ENCODE measurements around the gene ODAD2. TPM values are rescaled to one million over a fixed set of nuclear protein-coding genes. Genes with fewer than 3 reads are reported as not detected.

ODAD2 gene
- total RNA-seq, 1 donor from 2014 or later, result 6.6 TPM

DNA sequence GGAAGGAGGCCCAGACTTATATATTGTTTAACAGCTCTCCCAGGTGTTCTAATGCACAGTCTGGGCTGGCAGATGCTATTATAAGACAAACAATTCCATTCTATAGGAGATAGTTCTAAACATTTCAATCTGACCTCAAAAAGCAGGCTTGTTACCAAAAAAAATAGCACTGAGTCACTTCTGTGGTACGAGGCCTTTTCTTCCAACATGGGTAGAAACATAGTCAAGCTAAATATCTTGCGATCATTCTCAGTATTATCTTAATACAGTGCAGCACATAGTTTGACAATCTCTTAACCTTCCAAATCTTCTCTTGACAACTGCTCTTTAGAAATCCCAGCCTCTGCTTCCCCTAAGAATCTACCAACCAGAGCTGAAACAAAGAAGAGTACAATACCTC, 206.7 kb downstream of the ODAD2 start:
- Mint-ChIP-seq H3K9me3 (no peaks in the 10 kb centered on the region), H3K36me3 (ENCODE audit: low read depth) (no peaks in the 10 kb centered on the region), H3K27ac (ENCODE audit: unreplicated experiment) (no peak overlapping the region), H3K4me1 (no peaks in the 10 kb centered on the region), H3K4me3 (no peak overlapping the region), H3K27me3 (ENCODE audit: low read depth) (no peaks in the 10 kb centered on the region)
- TF ChIP-seq, protein P1, sequence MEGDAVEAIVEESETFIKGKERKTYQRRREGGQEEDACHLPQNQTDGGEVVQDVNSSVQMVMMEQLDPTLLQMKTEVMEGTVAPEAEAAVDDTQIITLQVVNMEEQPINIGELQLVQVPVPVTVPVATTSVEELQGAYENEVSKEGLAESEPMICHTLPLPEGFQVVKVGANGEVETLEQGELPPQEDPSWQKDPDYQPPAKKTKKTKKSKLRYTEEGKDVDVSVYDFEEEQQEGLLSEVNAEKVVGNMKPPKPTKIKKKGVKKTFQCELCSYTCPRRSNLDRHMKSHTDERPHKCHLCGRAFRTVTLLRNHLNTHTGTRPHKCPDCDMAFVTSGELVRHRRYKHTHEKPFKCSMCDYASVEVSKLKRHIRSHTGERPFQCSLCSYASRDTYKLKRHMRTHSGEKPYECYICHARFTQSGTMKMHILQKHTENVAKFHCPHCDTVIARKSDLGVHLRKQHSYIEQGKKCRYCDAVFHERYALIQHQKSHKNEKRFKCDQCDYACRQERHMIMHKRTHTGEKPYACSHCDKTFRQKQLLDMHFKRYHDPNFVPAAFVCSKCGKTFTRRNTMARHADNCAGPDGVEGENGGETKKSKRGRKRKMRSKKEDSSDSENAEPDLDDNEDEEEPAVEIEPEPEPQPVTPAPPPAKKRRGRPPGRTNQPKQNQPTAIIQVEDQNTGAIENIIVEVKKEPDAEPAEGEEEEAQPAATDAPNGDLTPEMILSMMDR (conservative IDR thresholded peaks at IDR 0.05), result no peak
- DNase-seq (ENCODE audit: low read depth, low spot score), result no peak

DNA sequence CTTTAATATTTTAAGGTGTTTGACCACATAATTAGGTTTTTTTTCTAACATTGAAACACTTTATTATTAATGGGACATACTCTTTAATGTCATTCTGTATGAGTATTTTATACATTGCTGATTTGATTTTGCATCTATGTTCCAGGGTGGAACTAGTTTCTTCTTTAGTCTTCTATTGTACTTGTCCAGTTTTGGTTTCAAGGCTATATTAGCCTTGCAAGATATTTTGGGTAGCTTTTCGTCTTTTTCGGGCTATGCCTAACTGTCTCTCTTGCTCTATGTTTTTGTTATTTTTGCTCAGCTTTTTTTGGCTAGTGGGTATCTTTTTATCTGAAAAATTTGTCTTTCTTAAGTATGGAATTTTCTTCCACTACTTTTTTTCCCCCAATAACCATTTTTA, 214.6 kb downstream of the ODAD2 start:
- no peak for DNase-seq (ENCODE audit: low read depth, low spot score)
- H3K36me3 Mint-ChIP-seq (ENCODE audit: low read depth), result no peaks in the 10 kb centered on the region
- TF ChIP-seq, protein P1 (conservative IDR thresholded peaks at IDR 0.05), result no peak
- H3K4me3 Mint-ChIP-seq, result no peak overlapping the region
- H3K27ac Mint-ChIP-seq (ENCODE audit: unreplicated experiment), result no peak overlapping the region
- H3K4me1 Mint-ChIP-seq, result no peaks in the 10 kb centered on the region
- H3K9me3 Mint-ChIP-seq, result peaks cover 6% of the 10 kb centered on the region
- no peaks in the 10 kb centered on the region for H3K27me3 Mint-ChIP-seq (ENCODE audit: low read depth)

DNA sequence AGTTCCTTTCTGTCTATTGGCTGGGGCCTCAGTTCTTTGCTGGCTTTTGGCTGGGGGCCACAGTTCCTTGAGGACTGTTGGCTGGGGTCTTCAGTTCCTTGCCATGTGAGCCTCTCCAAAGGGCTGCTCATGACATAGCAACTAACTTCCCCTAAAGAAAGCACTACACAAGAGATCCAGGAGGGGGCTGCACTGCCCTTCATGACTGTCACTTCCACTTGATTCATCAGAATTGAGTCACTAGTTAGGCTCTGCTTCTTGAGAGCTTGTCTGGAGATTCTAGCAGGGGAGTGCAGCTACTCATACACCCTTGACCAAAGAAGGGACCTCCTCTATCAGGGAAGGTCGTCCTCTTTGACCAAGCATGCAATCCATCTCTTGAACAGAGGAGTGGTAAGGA, 215.2 kb downstream of the ODAD2 start:
- no peak overlapping the region for H3K4me3 Mint-ChIP-seq
- peaks cover 6% of the 10 kb centered on the region for H3K9me3 Mint-ChIP-seq
- H3K36me3 Mint-ChIP-seq (ENCODE audit: low read depth), result no peaks in the 10 kb centered on the region
- DNase-seq (ENCODE audit: low read depth, low spot score), result no peak
- H3K27ac Mint-ChIP-seq (ENCODE audit: unreplicated experiment), result no peak overlapping the region
- no peaks in the 10 kb centered on the region for H3K27me3 Mint-ChIP-seq (ENCODE audit: low read depth)
- TF ChIP-seq, protein P1 (conservative IDR thresholded peaks at IDR 0.05), result peak; percentile 45
- no peaks in the 10 kb centered on the region for H3K4me1 Mint-ChIP-seq

DNA sequence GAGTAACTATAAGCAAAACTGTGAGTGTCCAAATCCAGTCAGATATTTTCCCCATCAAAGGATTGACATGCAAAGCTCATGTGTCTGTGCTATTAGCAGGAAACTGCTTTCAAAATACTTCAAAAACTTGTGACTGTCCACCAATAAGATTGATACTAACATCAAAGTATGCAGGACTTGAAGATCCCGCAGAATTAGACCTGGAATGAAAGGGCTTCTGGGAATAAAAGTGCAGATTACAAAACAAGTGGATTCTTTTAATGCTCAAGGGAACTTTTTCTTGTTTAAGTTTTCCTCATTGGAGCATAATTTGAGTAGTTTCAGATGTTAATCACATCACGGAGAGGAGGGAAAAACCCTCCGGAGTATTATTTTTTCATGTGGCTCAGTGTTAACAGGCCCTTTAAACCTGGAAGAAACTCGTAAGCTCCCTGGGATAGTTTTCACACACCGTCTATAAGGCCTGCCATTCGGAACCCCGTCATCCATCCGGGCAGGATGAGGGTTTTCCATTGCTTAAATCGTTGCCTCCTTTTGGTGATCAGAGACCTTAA, 219.3 kb downstream of the ODAD2 start:
- no peak for DNase-seq (ENCODE audit: low read depth, low spot score)
- H3K27me3 Mint-ChIP-seq (ENCODE audit: low read depth), result no peaks in the 10 kb centered on the region
- peaks cover 6% of the 10 kb centered on the region for H3K4me1 Mint-ChIP-seq
- peaks cover 6% of the 10 kb centered on the region for H3K9me3 Mint-ChIP-seq
- TF ChIP-seq, protein P1 (conservative IDR thresholded peaks at IDR 0.05), result no peak
- H3K4me3 Mint-ChIP-seq, result no peak overlapping the region
- no peaks in the 10 kb centered on the region for H3K36me3 Mint-ChIP-seq (ENCODE audit: low read depth)
- H3K27ac Mint-ChIP-seq (ENCODE audit: unreplicated experiment), result no peak overlapping the region

DNA sequence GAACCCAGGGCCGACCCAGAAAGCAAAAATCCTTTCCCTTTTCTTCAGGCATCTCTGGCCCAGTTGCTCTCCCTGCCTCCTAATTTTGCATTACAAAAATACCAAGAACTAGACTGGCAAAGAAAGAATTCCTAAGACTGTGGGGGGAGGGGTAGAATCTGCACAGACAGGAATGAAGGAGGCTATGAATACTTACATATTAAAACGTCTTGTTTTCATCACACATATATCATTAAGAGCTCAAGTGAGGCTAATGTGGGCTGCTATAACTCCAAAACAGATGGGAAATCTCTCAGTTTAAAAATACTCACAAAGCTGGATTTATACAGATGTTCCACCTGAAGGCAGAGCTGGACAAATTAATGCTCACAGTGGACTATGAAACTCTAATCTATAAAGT, 224.0 kb downstream of the ODAD2 start:
- H3K27me3 Mint-ChIP-seq (ENCODE audit: low read depth), result peaks cover 10% of the 10 kb centered on the region
- no peaks in the 10 kb centered on the region for H3K9me3 Mint-ChIP-seq

More for the DNA sequence above, 224.0 kb downstream of the ODAD2 start:
- Mint-ChIP-seq H3K4me3 (no peak overlapping the region), H3K4me1 (peaks cover 14% of the 10 kb centered on the region), H3K36me3 (ENCODE audit: low read depth) (no peaks in the 10 kb centered on the region), H3K27ac (ENCODE audit: unreplicated experiment) (no peak overlapping the region)
- DNase-seq (ENCODE audit: low read depth, low spot score), result no peak
- TF ChIP-seq, protein P1 (conservative IDR thresholded peaks at IDR 0.05), result no peak
